ENCODE results near the gene FAM163B. TPM values are rescaled to one million over a fixed set of nuclear protein-coding genes. Genes with fewer than 3 reads are reported as not detected.

Gene FAM163B
- total and polyA plus RNA-seq, 10 donors = 0.11 to 1.0 (median 0.52) TPM; not detected in 7

- H3K27ac ChIP-seq = peak overlapping the region in 4 of 8 donors; percentile 21 to 74 (median 74)
- DNase-seq = no peak
These were observed 65.3 kb downstream of the FAM163B start for GRCh38 chr9:133543772-133544467.

GRCh38 chr9:133542002-133542401, 67.2 kb downstream of the FAM163B start:
- no peak overlapping the region for H3K4me3 ChIP-seq
- intact Hi-C loops (cut with DNase I; ENCODE audit: low total_unique reads) = no loop called here
- peaks cover 17 to 65% (median 37%) of the 10 kb centered on the region in 6 donors for H3K4me1 ChIP-seq
- H3K36me3 ChIP-seq = peaks cover 0 to 7% (median 0%) of the 10 kb centered on the region in 6 donors
- WGBS, 5 donors = 79 to 93% (median 88%) methylated on average over 10 to 13 of the region's 13 CpGs
- peaks cover 0 to 36% (median 12%) of the 10 kb centered on the region in 7 donors for H3K27me3 ChIP-seq (replicated peaks in 1 of 7)
- no peak overlapping the region for H3K27ac ChIP-seq
- no peak for TF ChIP-seq POLR2A (IDR thresholded peaks at IDR 0.05)
- no peak for TF ChIP-seq CTCF (IDR thresholded peaks at IDR 0.05 in 8 of 11, conservative IDR thresholded peaks at IDR 0.05 in 3 of 11)
- no peak for TF ChIP-seq POLR2AphosphoS5 (IDR thresholded peaks at IDR 0.05)
- H3K9me3 ChIP-seq = no peaks in the 10 kb centered on the region
- no peak for DNase-seq

More at GRCh38 chr9:133543772-133544467, 65.3 kb downstream of the FAM163B start:
- peaks cover 0 to 22% (median 12%) of the 10 kb centered on the region in 7 donors for H3K27me3 ChIP-seq (replicated peaks in 1 of 7)
- peaks cover 17 to 54% (median 34%) of the 10 kb centered on the region in 6 donors for H3K4me1 ChIP-seq
- H3K36me3 ChIP-seq = peaks cover 0 to 13% (median 0%) of the 10 kb centered on the region in 6 donors
- H3K9me3 ChIP-seq = no peaks in the 10 kb centered on the region
- intact Hi-C loops (cut with DNase I; ENCODE audit: low total_unique reads) = no loop called here
- no peak overlapping the region for H3K4me3 ChIP-seq
- 70 to 81% (median 78%) methylated on average over 11 to 16 of the region's 16 CpGs for WGBS, 5 donors
- TF ChIP-seq CTCF (IDR thresholded peaks at IDR 0.05 in 8 of 11, conservative IDR thresholded peaks at IDR 0.05 in 3 of 11) (no peak), POLR2A (IDR thresholded peaks at IDR 0.05) (no peak), POLR2AphosphoS5 (IDR thresholded peaks at IDR 0.05) (no peak)

GRCh38 chr9:133540698-133541025, 68.5 kb downstream of the FAM163B start:
- H3K36me3 ChIP-seq = peaks cover 0 to 6% (median 0%) of the 10 kb centered on the region in 6 donors
- H3K27me3 ChIP-seq (replicated peaks in 1 of 7) = peaks cover 0 to 41% (median 12%) of the 10 kb centered on the region in 7 donors
- H3K4me1 ChIP-seq = peaks cover 13 to 58% (median 30%) of the 10 kb centered on the region in 6 donors
- H3K4me3 ChIP-seq = peak overlapping the region in 1 of 8 donors; percentile 34
- 24 to 55% (median 48%) methylated on average over 12 to 18 of the region's 18 CpGs for WGBS, 5 donors
- intact Hi-C loops (cut with DNase I; ENCODE audit: low total_unique reads) = no loop called here
- peak overlapping the region in 2 of 8 donors; percentile 58 to 61 for H3K27ac ChIP-seq
- no peaks in the 10 kb centered on the region for H3K9me3 ChIP-seq
- TF ChIP-seq CTCF (IDR thresholded peaks at IDR 0.05 in 8 of 11, conservative IDR thresholded peaks at IDR 0.05 in 3 of 11) = no peak
- TF ChIP-seq POLR2A (IDR thresholded peaks at IDR 0.05) = no peak
- TF ChIP-seq POLR2AphosphoS5 (IDR thresholded peaks at IDR 0.05) = no peak
- DNase-seq = no peak

GRCh38 chr9:133539991-133540697, 69.0 kb downstream of the FAM163B start:
- intact Hi-C loops (cut with DNase I; ENCODE audit: low total_unique reads) = loop anchor here (10.0 kb wide), 1 partner anchor 185 kb away; no protein-coding TSS in a partner anchor
- H3K27ac ChIP-seq = peak overlapping the region in 5 of 8 donors; percentile 58 to 76 (median 65)
- H3K4me3 ChIP-seq = peak overlapping the region in 2 of 8 donors; percentile 15 to 39
- DNase-seq = no peak
- WGBS, 5 donors = 34 to 41% (median 38%) methylated on average over 19 to 22 of the region's 22 CpGs
- H3K36me3 ChIP-seq = peaks cover 0 to 6% (median 0%) of the 10 kb centered on the region in 6 donors
- TF ChIP-seq POLR2A (IDR thresholded peaks at IDR 0.05) (no peak), CTCF (IDR thresholded peaks at IDR 0.05 in 8 of 11, conservative IDR thresholded peaks at IDR 0.05 in 3 of 11) (no peak), POLR2AphosphoS5 (IDR thresholded peaks at IDR 0.05) (no peak)
- H3K4me1 ChIP-seq = peaks cover 7 to 58% (median 28%) of the 10 kb centered on the region in 6 donors
- H3K27me3 ChIP-seq (replicated peaks in 1 of 7) = peaks cover 0 to 46% (median 12%) of the 10 kb centered on the region in 7 donors
- H3K9me3 ChIP-seq = no peaks in the 10 kb centered on the region
